Subcutaneous abdominal adipose tissue (tissue), 5 donors: ENCODE measurements around the gene SLC39A13.

Source experiments
- H3K27ac ChIP-seq: one replicate; pipeline ENCODE4 v1.7.0; 2013; ENCODE audit warnings: low read depth, mild to moderate bottlenecking, inconsistent platforms, low read length, moderate library complexity
- H3K27me3 ChIP-seq, 5 donors: one replicate each; pipeline ENCODE4 v1.7.0; 2013; ENCODE audit warnings: low read length in 5 of 5, inconsistent platforms in 1 of 5; ENCODE audit not compliant: control insufficient read depth in 5 of 5, insufficient read depth in 4 of 5
- H3K36me3 ChIP-seq, 5 donors: one replicate each; pipeline ENCODE4 v1.7.0; 2013; ENCODE audit warnings: low read length in 5 of 5; ENCODE audit not compliant: control insufficient read depth in 5 of 5, insufficient read depth in 5 of 5
- H3K4me1 ChIP-seq, 5 donors: one replicate each; pipeline ENCODE4 v1.7.0; 2013; ENCODE audit warnings: low read length in 5 of 5, mild to moderate bottlenecking in 3 of 5, moderate library complexity in 1 of 5; ENCODE audit not compliant: control insufficient read depth in 5 of 5, insufficient read depth in 5 of 5
- H3K4me3 ChIP-seq, 5 donors: one replicate each; pipeline ENCODE4 v1.7.0; 2013; ENCODE audit warnings: low read length in 5 of 5, low read depth in 1 of 5
- H3K9ac ChIP-seq, 5 donors: one replicate each; pipeline ENCODE4 v1.7.0; 2013; ENCODE audit warnings: low read length in 5 of 5, mild to moderate bottlenecking in 4 of 5, moderate library complexity in 3 of 5
- H3K9me3 ChIP-seq, 5 donors: one replicate each; pipeline ENCODE4 v1.7.0; 2013; ENCODE audit warnings: low read length in 5 of 5; ENCODE audit not compliant: control insufficient read depth in 5 of 5
- donor health status: healthy.
- donor health status: healthy.
- donor health status: healthy.
- donor health status: healthy.
- donor health status: healthy.

The SLC39A13 gene

DNA sequence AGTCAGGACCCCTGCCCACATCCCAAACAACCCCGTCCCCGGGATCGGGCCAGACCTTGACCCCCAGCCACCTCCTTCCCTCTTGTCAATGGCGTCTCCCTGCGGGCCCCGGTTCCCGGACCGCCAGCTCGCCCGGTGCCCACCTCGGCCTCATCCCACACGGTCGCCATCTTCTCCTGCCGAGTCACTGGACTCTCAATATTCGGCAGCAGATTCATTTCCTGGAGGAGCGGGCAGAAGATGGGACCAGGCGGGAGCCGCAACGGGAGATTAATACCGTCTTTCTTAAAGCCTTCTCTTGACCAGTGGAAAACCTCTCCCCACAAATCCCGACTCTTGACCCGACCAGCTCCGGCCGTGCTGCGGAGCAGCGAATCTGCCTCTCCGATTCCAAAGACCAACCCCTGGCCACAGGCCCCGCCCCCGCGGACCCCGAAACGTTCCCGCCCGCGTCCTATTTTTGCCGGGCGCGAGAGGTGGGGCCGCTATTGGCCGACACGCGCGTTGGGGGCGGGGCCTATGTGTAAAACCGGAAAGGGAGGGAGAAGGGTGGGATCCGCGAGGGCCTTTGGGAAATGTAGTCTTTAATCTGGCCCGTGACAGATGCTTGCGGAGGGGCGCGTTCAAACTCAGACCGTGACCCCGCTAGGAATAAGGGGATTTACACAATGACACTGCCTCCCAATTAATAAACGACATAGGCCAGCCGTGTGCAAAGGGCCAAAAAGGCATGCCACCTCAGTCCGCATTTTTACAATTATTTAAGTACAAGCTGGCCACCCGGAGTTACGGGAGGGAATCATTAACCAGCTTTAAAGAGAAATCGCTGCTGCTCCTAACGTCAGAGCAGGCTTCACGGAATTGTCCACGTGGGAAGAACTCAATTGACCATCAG, 17.9 kb downstream of the SLC39A13 start, which contains the start of gene PSMC3:
TSS of gene PSMC3 (minus strand) at position 378 of the 895 bp plus-strand sequence. CDS start at position 218, 160 bp downstream.
- Histone ChIP-seq H3K36me3 (peaks cover 0 to 35% (median 26%) of the 10 kb centered on the region in 5 donors), H3K9me3 (no peaks in the 10 kb centered on the region), H3K4me1 (peaks cover 5 to 17% (median 13%) of the 10 kb centered on the region in 5 donors), H3K27me3 (no peaks in the 10 kb centered on the region), H3K9ac (peak within 1 kb of the TSS; percentile 73 to 96 (median 95)), H3K27ac (peak within 1 kb of the TSS; percentile 94), H3K4me3 (peak within 1 kb of the TSS; percentile 83 to 96 (median 92))

- Histone ChIP-seq H3K4me3 (no peak overlapping the region), H3K27ac (no peak overlapping the region), H3K4me1 (peaks cover 0 to 13% (median 8%) of the 10 kb centered on the region in 5 donors), H3K9ac (no peak overlapping the region), H3K36me3 (no peaks in the 10 kb centered on the region), H3K9me3 (no peaks in the 10 kb centered on the region), H3K27me3 (no peaks in the 10 kb centered on the region)
These were observed 22.1 kb downstream of the SLC39A13 start for GRCh38 chr11:47430524-47430923.

DNA sequence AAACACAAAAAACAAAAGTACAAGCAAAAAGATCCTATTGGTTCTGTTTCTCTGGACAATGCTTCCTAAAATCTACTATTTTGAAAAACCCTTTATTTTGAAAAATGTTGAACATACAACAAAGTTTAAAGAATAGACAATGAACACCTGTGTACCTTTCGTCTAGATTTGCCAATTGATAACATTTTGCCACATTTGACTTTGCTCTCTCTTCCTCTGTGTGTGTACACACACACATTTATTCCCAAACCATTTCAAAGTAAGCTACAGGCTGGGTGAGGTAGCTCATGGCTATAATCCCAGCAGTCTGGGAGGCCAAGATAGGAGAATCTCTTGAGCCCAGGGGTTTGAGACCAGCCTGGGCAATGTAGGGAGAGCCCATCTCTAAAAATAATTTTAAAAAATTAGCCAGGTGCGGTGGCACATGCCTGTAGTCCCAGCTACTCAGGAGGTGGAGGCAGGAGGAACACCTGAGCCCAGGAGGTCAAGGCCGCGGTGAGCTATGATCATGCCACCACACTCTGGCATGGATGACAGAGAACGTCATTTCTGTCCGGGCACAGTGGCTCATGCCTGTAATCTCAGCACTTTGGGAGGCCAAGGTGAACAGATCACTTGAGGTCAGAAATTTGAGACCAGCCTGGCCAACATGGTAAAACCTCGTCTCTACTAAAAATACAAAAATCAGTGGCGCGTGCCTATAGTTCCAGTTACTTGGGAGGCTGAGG, 23.1 kb downstream of the SLC39A13 start:
- no peak overlapping the region for H3K4me3 ChIP-seq
- no peaks in the 10 kb centered on the region for H3K9me3 ChIP-seq
- no peaks in the 10 kb centered on the region for H3K27me3 ChIP-seq
- H3K4me1 ChIP-seq, result peaks cover 0 to 8% (median 6%) of the 10 kb centered on the region in 5 donors
- no peaks in the 10 kb centered on the region for H3K36me3 ChIP-seq
- no peak overlapping the region for H3K9ac ChIP-seq
- no peak overlapping the region for H3K27ac ChIP-seq

GRCh38 chr11:47433157-47433556, 24.8 kb downstream of the SLC39A13 start:
- Histone ChIP-seq H3K4me1 (peaks cover 0 to 18% (median 13%) of the 10 kb centered on the region in 5 donors), H3K9me3 (no peaks in the 10 kb centered on the region), H3K4me3 (no peak overlapping the region), H3K9ac (no peak overlapping the region), H3K27ac (no peak overlapping the region), H3K27me3 (no peaks in the 10 kb centered on the region), H3K36me3 (no peaks in the 10 kb centered on the region)

DNA sequence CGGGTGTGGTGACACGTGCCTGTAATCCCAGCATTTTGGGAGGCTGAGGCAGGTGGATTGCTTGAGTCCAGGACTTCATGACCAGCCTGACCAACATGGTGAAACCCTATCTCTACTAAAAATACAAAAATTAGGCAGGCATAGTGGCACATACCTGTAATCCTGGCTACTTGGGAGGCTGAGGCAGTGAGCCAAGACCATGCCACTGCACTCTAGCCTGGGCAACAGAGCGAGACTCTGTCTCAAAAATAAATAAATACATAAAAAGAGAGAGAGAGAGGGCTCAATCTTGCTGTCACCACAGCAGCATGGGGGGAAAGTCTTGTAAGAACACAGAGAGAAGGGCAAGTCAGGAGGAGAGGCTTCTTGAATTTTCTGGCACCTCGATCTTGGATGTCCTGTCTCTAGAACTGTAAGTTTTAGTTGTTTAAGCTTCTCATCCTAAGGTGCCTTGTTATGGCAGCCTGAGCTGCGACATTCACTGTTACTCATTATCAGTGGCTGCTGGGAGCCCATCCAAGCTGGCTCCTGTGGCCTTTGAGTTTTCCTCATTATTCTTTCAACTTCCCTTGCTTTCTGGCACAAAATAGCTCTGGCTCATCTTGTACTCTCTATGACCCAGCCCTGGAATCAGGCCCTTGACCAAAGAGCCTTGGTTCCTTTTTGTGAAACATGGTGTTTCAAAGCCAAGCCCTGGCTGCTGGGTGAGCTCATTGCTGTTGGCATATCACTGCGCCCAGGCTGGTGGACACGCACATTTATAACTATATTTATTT, 25.8 kb downstream of the SLC39A13 start:
- Histone ChIP-seq H3K9me3 (no peaks in the 10 kb centered on the region), H3K27ac (no peak overlapping the region), H3K27me3 (no peaks in the 10 kb centered on the region), H3K4me1 (peaks cover 0 to 19% (median 14%) of the 10 kb centered on the region in 5 donors), H3K36me3 (no peaks in the 10 kb centered on the region), H3K4me3 (no peak overlapping the region), H3K9ac (no peak overlapping the region)

GRCh38 chr11:47435687-47436086, 27.3 kb downstream of the SLC39A13 start:
- no peaks in the 10 kb centered on the region for H3K27me3 ChIP-seq

GRCh38 chr11:47436726-47437125, 28.3 kb downstream of the SLC39A13 start:
- H3K4me1 ChIP-seq, result peaks cover 0 to 19% (median 14%) of the 10 kb centered on the region in 5 donors
- no peaks in the 10 kb centered on the region for H3K27me3 ChIP-seq

More at GRCh38 chr11:47435687-47436086, 27.3 kb downstream of the SLC39A13 start:
- Histone ChIP-seq H3K9ac (no peak overlapping the region), H3K4me1 (peaks cover 0 to 19% (median 14%) of the 10 kb centered on the region in 5 donors), H3K9me3 (no peaks in the 10 kb centered on the region), H3K27ac (no peak overlapping the region), H3K36me3 (no peaks in the 10 kb centered on the region), H3K4me3 (no peak overlapping the region)

GRCh38 chr11:47437218-47437745, 28.9 kb downstream of the SLC39A13 start:
- Histone ChIP-seq H3K36me3 (no peaks in the 10 kb centered on the region), H3K9me3 (no peaks in the 10 kb centered on the region), H3K9ac (no peak overlapping the region), H3K27me3 (no peaks in the 10 kb centered on the region), H3K27ac (no peak overlapping the region), H3K4me3 (no peak overlapping the region), H3K4me1 (peaks cover 0 to 22% (median 15%) of the 10 kb centered on the region in 5 donors)

More at GRCh38 chr11:47436726-47437125, 28.3 kb downstream of the SLC39A13 start:
- Histone ChIP-seq H3K36me3 (no peaks in the 10 kb centered on the region), H3K4me3 (no peak overlapping the region), H3K9me3 (no peaks in the 10 kb centered on the region), H3K27ac (no peak overlapping the region), H3K9ac (no peak overlapping the region)

GRCh38 chr11:47437746-47438418, 29.5 kb downstream of the SLC39A13 start:
- Histone ChIP-seq H3K9ac (no peak overlapping the region), H3K9me3 (no peaks in the 10 kb centered on the region), H3K36me3 (no peaks in the 10 kb centered on the region), H3K27ac (no peak overlapping the region), H3K27me3 (no peaks in the 10 kb centered on the region), H3K4me1 (peaks cover 0 to 28% (median 17%) of the 10 kb centered on the region in 5 donors), H3K4me3 (no peak overlapping the region)
